DND-41 (cell line): Measurements from ENCODE around the gene TRAPPC6A.

Source experiments
- EZH2 ChIP-seq: IDR thresholded peaks from 3 replicates; pipeline ENCODE4 v1.6.1; 2012; ENCODE audit warnings: borderline replicate concordance, low read depth, mild to moderate bottlenecking, moderate library complexity, low read length, inconsistent platforms; ENCODE audit not compliant: severe bottlenecking
- TF ChIP-seq, protein P1 (sequence below): IDR thresholded peaks from 2 replicates; pipeline ENCODE4 v1.5.1; 2012; ENCODE audit warnings: borderline replicate concordance, low read length, moderate library complexity, mild to moderate bottlenecking; ENCODE audit not compliant: poor library complexity, severe bottlenecking; ENCODE audit errors: extremely low read depth

DNA sequence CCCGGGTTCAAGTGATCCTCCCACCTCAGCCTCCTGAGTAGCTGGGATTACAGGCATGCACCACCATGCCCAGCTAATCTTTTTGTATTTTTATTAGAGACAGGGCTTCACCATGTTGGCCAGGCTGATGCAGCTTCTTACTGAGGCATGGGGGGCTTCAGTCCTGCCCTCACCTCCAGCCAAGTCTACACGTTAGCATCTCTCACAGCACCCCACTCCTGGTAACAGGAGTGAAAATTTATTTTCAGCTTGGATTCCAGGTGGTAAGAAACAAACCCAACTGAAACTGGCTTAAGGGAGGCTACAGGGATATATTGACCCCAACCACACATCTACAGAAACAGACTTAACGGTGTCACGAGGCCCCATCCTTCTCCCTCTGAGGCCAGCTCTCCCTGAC, 27.9 kb downstream of the TRAPPC6A start:
- TF ChIP-seq, protein P1, sequence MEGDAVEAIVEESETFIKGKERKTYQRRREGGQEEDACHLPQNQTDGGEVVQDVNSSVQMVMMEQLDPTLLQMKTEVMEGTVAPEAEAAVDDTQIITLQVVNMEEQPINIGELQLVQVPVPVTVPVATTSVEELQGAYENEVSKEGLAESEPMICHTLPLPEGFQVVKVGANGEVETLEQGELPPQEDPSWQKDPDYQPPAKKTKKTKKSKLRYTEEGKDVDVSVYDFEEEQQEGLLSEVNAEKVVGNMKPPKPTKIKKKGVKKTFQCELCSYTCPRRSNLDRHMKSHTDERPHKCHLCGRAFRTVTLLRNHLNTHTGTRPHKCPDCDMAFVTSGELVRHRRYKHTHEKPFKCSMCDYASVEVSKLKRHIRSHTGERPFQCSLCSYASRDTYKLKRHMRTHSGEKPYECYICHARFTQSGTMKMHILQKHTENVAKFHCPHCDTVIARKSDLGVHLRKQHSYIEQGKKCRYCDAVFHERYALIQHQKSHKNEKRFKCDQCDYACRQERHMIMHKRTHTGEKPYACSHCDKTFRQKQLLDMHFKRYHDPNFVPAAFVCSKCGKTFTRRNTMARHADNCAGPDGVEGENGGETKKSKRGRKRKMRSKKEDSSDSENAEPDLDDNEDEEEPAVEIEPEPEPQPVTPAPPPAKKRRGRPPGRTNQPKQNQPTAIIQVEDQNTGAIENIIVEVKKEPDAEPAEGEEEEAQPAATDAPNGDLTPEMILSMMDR: no peak
- TF ChIP-seq EZH2: no peak
